Body of pancreas (tissue), 4 donors: ENCODE data around the gene PSMD5.

ENCODE experiments used
- POLR2A ChIP-seq, 3 donors: fragments of 450-650 bp; IDR thresholded peaks; one replicate each; pipeline ENCODE4 v1.6.1; 2016; ENCODE audit warnings: antibody characterized with exemption in 3 of 3, mild to moderate bottlenecking in 2 of 3
- TF ChIP-seq, protein P1 (sequence below), 7 experiments: fragments of 450-650 bp in 4 of 7; fragments of 200-600 bp in 3 of 7; sonication (generic) in 3 of 7; IDR thresholded peaks; one replicate each; pipeline ENCODE4 v1.5.1; 2016 to 2019; ENCODE audit warnings: antibody characterized with exemption in 7 of 7

DNA sequence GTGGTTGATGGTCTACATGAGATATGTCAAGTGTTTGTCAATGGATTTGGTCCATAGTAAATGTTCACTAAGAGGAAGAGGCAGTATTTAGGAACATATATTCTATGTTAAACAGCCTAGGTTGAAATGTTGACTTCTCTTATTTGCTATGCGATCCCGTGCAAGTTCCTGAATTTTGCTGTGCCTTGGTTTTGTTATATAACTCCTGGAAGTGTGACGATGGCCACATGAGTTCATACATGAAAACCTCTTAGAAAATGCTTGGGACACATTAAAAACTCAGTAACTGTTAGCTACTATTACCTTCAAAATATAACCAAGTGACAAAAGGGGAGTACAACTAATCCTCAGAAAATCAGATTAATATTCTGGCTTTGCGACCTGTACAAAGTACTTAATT is 27.6 kb downstream of the PSMD5 start:
- TF ChIP-seq, protein P1, sequence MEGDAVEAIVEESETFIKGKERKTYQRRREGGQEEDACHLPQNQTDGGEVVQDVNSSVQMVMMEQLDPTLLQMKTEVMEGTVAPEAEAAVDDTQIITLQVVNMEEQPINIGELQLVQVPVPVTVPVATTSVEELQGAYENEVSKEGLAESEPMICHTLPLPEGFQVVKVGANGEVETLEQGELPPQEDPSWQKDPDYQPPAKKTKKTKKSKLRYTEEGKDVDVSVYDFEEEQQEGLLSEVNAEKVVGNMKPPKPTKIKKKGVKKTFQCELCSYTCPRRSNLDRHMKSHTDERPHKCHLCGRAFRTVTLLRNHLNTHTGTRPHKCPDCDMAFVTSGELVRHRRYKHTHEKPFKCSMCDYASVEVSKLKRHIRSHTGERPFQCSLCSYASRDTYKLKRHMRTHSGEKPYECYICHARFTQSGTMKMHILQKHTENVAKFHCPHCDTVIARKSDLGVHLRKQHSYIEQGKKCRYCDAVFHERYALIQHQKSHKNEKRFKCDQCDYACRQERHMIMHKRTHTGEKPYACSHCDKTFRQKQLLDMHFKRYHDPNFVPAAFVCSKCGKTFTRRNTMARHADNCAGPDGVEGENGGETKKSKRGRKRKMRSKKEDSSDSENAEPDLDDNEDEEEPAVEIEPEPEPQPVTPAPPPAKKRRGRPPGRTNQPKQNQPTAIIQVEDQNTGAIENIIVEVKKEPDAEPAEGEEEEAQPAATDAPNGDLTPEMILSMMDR (IDR thresholded peaks at IDR 0.05) = no peak
- no peak for TF ChIP-seq POLR2A (IDR thresholded peaks at IDR 0.05)
